Activated T-helper 9 cell treated with anti-CD3 and anti-CD28 coated beads, Interleukin-2, amount 50 U/mL, for 16 hours (primary cell): ENCODE results near the gene SEC14L2.

Source experiments
- DNase-seq: peaks from one replicate; pipeline ENCODE4 v3.0.0-alpha.2; 2020; ENCODE audit warnings: low read depth

The SEC14L2 gene

GRCh38 chr22:30396871-30397655 is at the start of gene SEC14L2:
SEC14L2 (plus strand) TSS chr22:30397018; CDS start chr22:30397117, 99 bp downstream.
- DNase-seq, result peak; percentile 45

- no peak for DNase-seq
These were observed 49.4 kb upstream of the SEC14L2 start for GRCh38 chr22:30347255-30347892.

GRCh38 chr22:30348404-30348803 is 48.4 kb upstream of the SEC14L2 start:
- no peak for DNase-seq

- no peak for DNase-seq
These were observed 48.0 kb upstream of the SEC14L2 start for GRCh38 chr22:30348809-30349208.

GRCh38 chr22:30351226-30351625 is 45.6 kb upstream of the SEC14L2 start:
- no peak for DNase-seq

- DNase-seq, result no peak
These were observed 42.2 kb upstream of the SEC14L2 start for GRCh38 chr22:30354644-30355043.

- peak; percentile 81 for DNase-seq
These were observed 40.2 kb upstream of the SEC14L2 start, which contains the start of the genes CCDC157 and SF3A1 for GRCh38 chr22:30356449-30357235. CCDC157 (plus strand) TSS chr22:30357007; CDS start chr22:30366001, 8,994 bp downstream. SF3A1 (minus strand) TSS chr22:30356894; CDS start chr22:30356792, 102 bp downstream.

GRCh38 chr22:30357236-30357570 is 39.6 kb upstream of the SEC14L2 start:
- no peak for DNase-seq

- DNase-seq, result no peak
These were observed 39.1 kb upstream of the SEC14L2 start for GRCh38 chr22:30357650-30358215.

- DNase-seq, result no peak
These were observed 38.3 kb upstream of the SEC14L2 start for GRCh38 chr22:30358541-30358940.

- no peak for DNase-seq
These were observed 34.7 kb upstream of the SEC14L2 start for GRCh38 chr22:30361916-30362650.

- DNase-seq, result no peak
These were observed 34.1 kb upstream of the SEC14L2 start for GRCh38 chr22:30362651-30363281.

GRCh38 chr22:30365891-30366290 is 30.9 kb upstream of the SEC14L2 start:
- no peak for DNase-seq

- DNase-seq, result no peak
These were observed 28.4 kb upstream of the SEC14L2 start for GRCh38 chr22:30368420-30368819.

- no peak for DNase-seq
These were observed 26.1 kb upstream of the SEC14L2 start for GRCh38 chr22:30370641-30371230.

GRCh38 chr22:30371321-30371720 is 25.5 kb upstream of the SEC14L2 start:
- no peak for DNase-seq

GRCh38 chr22:30371981-30372380 is 24.8 kb upstream of the SEC14L2 start:
- no peak for DNase-seq

- no peak for DNase-seq
These were observed 23.9 kb upstream of the SEC14L2 start for GRCh38 chr22:30372915-30373314.

GRCh38 chr22:30373331-30374325 is 23.2 kb upstream of the SEC14L2 start:
- DNase-seq, result no peak
